Measurements from ENCODE around the gene TEAD1. TPM values are rescaled to one million over a fixed set of nuclear protein-coding genes. Genes with fewer than 3 reads are reported as not detected.
A peak's percentile ranks its signal among the peaks of the same experiment; 100 is the strongest.
"Not testable (repeated sequence)": the region's sequence is repeated elsewhere in the genome, so short reads cannot be mapped to it uniquely, and the experiment has no call there.

Gene TEAD1
- total RNA-seq, 1 donor from 2014 or later: 25.7 TPM

DNA sequence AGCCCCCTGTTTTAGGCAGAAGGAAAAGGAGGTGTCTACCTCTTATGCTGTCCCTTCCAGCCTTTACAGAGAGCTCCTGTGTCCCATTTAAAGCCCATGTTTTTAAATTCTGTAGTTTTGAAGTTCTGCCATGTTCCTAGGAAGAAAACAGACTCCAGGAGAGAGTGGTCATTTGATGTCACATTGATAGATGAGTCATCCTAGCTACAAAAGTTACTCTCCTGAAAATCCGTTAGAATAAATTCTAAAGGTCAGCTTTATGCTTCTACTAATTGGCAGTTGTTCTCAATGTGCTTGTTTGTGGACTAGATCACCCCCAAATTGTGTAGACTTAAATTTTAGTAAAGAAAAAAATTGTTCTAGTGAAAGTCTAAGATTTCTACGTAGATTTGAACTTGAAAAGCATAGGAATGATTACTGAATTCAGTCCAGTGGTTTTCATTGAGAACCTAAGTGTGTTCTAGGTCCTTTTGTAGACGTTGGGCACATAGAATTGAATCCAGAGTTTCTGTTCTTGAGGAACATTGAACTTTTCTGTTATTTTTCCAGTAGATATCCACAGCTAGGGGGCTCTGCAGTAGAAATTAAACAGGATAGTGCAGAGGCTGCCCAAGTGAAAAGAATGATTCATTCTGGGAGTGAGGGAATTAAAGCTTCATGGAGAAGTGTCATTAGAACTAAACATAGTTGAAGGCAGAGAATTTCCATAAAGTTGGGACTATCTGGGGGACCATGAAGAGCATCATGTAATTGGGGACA is 194.3 kb downstream of the TEAD1 start:
- DNase-seq: no peak

DNA sequence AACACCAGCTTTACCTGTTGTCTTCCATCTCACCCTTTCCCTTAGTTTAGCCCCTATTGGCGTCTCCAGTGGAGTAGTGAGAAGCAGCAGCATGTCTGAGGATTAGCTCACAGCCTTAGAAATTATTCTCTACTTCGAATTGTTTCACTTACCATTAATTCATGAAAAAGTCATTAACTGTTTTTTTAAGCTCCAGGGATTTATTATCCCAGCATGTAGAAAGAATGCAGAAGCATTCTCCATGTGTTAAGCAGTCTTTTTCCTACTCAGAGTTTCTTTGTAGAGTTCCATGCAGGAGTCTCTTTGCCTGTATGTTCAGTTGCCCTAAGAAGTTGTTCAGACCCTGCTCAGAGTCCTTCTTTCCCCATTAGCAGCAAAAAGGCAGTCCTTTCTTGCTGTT is 197.0 kb downstream of the TEAD1 start:
- DNase-seq: no peak

DNA sequence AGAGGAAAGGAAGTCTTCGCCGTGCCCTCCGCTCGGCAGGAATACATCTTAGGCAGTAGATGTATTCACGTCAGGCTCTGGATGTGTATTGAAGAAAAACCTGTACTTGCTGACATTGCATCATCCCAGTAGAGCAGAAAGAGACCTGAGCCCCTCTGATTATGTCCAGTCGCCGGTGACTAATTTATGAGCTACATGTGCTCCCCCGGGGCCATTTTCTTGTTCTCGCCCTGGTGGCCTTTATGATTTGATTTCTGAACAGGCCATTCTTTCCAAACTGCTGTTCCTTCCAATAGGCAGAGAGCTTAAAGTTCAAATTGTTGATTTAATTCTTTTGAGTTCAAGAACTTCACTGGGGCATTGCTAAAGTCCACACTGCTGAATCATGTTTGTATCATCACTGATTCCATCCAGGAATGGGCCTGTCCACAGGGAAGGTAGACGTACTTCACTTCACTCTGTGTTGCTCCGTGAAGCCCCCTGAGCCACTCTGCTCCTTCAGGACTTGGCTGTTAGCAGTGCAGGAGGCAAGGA is 197.6 kb downstream of the TEAD1 start:
- no peak for DNase-seq

DNA sequence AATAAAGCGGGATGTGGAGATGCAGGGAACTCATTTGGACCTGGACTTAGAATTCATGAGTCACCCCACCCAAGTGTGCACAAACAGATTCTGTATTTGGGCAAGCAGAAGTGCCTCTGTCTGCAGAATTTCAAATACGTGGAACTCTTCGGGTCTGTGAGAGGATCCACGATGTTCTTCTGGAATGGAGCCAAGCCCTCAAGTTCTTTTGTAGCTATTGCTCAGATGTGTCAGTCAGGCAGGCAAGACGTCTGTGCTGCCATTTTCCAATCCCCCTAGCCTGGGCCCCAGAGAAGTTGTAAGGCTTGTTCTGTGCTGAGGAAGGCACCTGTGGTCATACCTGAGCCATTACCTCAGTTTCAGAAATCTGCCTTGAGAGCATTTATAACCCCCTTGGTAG is 202.1 kb downstream of the TEAD1 start:
- DNase-seq: no peak

DNA sequence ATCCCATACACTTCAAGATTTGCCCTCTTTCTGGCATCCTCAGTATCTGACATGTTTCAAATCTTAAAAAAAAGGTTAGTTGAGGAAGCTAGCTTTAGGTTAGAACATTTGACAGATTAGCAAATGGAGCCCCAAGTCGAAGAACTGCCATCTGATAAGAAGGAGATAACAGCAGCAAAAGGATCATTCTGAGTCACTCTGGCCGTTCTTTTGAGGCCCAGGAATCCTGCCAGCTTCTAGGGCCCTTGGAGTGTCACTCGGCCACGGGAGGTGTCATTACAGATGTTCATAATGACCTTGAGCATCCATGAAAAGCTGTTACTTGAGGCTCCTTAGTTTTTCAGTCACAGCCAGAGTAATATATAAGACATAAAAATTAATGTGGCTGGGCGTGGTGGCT is 202.8 kb downstream of the TEAD1 start:
- DNase-seq: no peak

DNA sequence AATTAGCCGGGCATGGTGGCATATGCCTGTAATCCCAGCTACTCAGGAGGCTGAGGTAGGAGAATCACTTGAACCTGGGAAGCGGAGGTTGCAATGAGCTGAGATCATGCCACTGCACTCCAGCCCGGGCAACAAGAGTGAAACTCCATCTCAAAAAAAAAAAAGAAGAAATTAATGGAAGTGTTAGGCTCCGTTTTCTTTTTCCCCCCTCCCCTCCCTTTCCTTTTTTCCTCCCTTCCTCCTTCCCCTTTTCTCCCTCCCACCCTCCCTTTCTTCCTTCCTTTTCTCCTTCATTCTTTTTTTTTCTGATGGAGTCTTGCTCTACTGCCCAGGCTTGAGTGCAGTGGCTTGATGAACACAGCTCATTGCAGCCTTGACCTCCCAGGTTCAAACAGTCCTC is 203.3 kb downstream of the TEAD1 start:
- DNase-seq: not testable (repeated sequence)

DNA sequence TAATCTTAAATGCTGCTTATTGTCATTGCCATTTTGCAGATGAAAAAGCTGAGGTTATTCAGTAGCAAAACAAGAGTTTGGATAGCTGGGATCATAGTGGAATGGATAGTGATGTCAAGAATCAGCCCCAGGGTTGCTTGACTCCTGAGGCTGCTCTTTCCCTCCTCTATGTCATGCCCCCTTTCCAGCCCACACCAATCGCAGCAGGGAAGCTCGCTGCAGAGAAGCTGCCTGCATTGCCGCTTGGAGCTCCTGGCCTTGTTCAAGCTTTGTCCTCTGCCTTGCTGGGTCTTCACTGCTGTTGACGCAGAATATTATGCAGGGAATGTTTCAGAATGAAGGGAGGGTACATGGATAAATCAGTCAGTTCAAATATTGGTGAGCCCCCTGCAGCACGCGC is 206.1 kb downstream of the TEAD1 start:
- DNase-seq: no peak

DNA sequence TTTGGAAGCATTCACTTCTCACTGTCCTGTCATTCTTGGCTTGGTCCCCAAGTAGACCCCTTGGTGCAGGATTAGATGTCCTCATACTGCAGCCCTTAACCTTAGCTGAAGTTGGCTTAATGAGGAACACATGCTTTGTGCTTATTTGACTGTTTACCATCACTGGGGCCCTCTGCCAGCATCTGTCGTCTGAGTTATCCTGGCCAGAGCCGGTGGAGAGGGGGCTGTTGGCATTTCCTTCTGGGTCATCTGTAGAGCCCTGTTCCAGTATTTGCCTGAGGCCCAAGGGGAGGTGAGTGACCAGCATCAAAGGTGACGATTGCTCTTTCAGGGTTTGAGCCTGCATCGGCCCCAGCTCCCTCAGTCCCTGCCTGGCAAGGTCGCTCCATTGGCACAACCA is 208.4 kb downstream of the TEAD1 start:
- no peak for DNase-seq

DNA sequence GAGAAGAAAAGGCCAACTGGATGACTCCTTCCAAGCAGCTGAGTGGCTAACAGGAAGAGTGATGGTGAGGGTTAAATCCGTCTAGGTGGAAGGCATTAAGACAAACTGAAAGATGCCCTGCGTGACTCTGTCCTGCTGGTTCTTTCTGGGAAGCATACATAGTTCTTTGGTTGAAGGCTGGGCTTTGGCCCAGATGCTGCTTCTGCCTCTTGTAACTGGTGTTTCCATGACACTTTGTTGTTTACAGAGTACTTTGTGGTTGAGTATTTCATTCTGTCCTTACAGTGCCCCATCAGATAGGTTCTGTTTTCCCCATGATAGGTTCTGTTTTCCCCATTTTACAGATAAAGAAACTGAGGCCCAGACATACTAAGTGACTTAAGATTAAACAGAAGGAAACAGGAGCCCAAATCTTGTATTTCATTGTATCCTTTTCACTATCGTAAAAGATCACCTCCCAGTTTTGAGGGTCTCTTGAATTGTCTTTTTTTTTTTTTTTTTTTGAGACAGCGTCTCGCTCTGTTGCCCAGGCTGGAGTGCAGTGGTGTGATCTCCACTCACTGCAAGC is 210.6 kb downstream of the TEAD1 start:
- no peak for DNase-seq

DNA sequence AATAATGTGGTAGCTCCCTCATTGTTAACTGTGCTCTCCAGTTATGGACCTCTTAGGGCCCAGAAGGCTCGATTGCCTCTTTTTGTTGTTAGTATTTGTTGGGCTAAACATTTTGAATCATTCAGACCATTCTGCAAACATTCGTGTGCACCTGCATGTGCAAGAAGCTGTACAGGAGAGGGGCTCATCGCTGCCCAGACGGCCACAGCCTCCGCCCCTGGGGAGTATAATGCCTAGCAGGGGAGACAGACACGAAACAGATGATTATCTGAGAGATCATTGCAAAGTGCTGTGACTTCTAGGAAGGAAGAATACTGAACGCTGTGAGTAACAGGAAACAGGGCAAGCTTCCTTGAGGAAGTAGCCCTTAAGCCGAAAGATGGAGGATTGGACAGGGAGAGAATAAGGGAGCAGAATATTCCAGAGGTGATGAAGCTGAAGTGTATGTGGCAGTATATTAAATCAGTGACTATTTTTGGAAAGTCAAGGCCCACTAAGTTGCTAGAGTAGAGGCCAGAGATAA is 211.6 kb downstream of the TEAD1 start:
- DNase-seq: no peak

DNA sequence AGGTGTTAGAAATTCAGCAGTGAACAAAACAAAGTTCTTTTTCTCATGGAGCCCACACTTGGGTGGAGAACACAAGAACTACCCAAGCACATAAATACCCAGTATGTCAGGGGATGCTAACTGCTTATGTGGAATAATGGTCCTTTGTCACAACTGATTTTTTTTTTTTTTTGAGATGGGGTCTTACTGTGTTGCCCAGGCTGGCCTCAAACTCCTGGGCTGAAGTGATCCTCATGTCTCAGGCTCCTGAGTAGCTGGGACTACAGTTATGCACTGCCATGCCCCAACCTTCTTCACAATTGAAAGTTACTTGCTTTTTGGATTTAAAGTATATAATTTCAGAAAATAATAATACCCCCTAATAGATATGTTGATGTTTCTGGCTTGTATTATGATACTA is 212.3 kb downstream of the TEAD1 start:
- no peak for DNase-seq

DNA sequence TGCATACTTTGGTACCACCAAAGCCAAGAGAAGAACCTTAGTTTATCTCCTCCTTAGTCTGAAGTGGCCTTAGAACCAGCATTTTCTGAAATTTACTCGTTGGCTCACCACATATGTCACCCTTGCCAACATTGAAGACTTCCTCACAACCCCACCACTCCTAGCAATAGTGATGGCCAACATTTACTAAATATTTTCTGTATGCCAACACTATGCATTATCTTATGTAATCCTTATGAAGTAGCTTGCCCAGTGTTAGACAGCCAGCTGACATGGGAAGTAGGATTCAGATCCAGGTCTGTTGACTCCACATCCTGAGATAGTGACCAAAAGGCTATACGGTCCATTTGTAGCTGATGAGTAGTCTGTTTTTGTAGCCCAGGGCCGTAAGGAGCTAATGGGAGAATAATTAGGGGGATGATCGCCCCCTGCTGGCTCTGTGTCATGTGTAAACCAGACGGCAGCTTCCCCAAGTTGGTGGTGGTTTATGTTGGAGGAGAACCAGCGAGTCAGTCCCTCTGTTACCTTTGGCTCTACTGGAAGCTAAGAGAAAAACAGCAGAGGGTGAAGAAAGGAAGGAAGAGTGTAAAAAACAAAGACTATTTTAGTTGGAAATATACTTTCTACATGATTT is 214.4 kb downstream of the TEAD1 start:
- DNase-seq: peak; percentile 21

DNA sequence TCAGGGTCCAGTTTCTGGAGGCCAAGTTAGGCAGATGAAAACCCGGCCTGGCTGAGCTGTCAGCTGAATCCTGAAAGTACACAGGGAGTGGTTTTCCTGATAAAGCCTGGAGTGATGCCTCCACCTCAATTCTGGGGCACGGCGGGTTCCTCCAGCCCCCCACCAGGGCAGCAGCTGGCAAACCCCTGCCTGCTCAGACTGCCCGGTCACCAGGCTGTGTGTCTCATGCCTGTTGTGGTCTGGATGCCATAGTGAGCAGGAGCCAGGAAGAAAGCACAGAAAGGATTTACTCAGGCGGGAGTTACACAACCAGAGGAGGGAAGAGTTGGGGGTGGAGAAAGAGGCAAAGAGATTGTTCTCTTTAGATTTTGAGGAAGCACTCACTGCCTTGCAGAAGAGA is 215.0 kb downstream of the TEAD1 start:
- DNase-seq: peak; percentile 9

DNA sequence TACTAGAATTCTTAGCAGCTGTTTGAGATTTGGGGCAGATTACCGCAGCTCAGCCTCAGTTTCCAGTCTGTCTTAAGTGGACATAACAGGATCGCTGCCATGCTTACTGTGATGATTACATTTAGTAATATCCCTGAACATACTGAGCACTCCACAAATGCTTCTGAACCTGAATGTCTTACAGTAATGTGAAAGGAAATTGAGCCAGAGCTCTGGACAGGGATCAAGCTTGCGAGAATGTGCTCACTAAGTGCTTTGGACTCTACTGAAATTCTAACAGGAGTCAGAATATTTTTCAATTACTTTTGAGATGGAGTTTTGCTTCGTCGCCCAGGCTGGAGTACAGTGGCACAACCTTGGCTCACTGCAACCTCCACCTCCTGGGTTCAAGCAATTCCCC is 216.3 kb downstream of the TEAD1 start:
- no peak for DNase-seq

DNA sequence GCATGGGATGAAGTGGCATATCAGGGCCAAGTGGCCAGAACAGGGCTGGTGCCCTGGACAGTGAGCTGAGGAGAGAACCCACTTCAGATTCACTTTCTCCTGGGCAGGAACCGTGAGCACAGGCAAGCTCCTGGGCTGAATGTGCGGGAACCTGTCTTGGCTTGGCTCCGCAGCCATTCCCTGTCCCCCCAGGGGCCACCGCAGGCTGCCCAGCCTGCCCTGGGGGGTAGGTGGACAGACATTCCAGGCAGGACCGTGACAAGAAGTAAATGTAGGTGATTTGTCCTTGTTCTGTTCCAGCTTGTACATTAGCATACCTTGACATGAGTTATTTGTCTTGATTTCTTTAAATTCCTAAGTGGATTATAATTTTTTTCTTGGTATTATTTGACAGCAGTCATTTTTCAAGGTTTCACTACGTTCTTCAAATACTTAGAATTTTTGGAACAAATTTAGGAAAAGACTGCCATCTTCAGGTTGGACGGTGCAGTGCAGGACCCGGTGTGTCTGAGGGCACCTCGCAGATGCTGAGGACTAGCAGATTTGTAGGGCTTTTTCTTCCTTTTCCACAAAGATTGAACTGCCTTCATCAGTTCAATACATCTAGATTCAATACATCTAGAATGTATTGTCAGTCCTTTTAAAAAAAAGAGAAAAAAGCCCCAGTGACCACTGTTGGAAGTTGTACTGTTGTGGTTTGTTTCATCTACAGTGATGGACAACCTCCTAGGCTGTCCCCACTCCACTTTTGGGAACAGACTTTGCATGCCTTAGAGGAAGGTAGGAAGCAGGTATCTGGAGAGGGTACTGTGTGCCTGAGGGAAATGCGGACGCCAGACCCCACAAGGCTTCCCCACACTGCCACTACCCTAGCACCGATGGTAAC is 219.8 kb downstream of the TEAD1 start:
- peak; percentile 16 for DNase-seq

DNA sequence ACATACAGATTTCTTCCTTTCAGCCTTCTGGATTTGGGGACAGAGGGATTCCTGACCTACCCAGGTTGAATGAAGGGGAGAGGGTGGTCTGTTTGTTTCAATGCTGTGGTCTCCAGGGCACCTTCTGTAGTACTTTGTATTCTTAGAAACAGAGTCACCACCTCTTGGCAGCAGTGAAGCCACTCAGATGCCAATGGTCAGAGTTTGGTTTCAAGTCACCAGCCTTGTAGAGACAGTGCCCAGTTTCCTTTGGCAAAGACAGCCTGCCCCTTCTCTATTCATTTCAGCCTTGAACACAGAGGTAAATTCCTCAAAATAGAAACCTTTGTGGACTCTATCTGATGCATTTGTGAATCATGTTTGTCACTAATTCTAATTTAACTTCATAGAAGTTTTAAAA is 223.2 kb downstream of the TEAD1 start:
- no peak for DNase-seq

DNA sequence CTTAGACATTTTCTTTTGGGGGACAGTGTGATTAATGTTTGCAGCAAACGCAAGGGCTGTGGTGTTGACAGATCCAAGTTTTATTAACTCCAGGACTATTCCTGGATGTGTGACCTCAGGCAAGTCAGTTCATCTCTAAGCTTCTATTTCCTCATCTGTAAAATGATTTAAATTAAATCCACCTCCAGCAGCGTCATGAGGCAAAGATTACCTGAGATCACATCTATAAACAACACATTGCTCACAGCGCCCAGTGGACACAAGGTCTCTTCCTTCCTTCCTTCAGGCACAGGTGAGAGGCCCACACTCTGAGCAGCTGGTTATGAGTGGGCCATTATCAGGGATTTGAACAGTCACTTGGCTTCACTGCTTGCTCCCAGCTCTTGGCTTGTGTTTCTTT is 223.6 kb downstream of the TEAD1 start:
- no peak for DNase-seq

DNA sequence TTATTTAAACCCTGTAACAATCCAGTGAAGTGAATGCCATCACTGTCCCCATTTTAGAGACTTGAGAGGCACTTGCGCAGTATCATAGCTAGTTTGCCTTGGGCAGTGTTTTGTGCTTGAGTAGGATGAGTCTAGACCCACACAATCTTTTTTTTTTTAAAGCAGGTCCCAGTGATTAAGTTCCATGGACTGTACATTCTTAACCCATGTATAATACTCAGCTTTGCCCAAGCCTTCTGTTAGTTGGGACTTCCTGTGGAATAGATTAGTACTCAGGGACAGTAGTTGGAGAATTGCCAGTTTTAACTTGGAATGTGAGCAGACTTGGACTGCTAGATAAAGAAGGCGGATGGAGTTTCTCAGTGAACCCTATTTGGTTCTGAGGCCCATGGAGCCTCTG is 226.3 kb downstream of the TEAD1 start:
- no peak for DNase-seq

DNA sequence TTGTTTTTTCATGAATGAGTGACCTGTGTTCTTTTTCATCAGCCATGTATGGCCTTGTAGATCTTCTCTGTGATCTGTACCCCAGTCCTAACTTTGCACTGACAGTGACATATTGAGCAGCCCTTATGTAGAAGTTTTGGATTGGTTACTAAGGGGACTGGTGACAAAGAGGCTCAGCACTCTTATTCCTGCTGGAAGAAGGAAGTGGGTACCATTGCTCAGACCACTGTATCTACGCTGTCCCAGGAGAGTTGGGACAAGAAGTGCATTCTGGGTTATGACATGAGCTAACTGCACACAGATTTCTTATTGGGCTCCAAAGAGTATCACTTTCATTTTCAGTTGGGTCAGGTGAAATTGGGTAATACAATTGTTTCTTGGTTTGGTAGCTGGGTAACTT is 227.1 kb downstream of the TEAD1 start:
- DNase-seq: no peak

DNA sequence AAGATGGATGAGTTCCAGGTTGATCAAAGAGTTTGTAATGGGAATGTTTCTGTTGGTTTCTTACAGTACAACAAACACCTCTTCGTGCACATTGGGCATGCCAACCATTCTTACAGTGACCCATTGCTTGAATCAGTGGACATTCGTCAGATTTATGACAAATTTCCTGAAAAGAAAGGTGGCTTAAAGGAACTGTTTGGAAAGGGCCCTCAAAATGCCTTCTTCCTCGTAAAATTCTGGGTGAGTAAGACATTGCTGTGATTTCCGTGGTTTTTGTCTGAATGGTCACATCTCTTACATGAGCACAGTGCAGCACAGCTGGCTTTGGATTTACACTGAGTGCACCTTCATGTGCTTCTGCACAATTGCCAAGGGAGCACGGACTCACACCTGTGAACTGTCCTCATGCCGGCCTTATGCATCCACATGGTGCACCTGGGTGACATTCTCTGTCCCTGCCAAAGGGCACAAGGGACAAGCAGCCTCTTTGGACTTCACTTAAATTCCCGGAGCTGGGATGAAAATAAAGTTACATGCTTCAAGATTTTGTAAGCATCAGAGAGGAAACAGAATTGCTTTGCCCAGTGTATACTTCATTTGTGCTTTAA is 227.8 kb downstream of the TEAD1 start:
- no peak for DNase-seq

DNA sequence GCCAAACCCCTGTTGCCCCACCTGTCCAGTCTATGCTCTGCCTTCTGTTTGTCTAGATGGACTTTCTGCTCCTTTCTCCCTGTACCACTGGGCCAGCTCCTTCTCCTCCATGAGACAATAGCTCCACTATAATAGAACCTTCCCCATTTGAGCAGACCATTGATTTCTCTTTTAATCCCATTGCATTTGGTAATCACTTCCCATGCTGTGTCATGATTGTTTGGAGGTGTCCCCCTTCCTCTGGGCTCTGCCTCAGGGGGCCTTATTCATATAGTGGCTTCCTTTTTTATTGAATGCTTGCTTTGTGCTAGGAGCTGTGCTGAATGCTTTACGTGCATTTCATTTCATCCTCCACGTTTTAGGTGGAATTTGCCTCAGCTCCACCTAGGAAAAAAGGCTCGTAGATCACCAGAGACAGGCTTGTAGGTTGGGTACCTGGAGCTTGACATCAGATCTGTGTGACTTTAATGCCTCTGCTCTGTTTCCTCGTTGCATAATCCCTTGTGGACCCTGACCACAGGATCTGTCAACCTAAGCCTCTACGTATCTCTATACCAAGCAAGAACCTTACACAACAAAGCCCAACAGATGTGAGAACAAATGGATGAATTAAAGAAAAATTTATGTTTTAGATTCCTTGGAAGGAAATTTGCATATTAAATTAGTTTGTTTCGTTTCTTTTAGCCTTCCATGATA is 228.7 kb downstream of the TEAD1 start:
- DNase-seq: no peak
